Fibroblast of skin of left biceps (primary cell): ENCODE measurements around the gene ADAMTS20.

Experiments
- DNase-seq, 2 experiments: peaks; one replicate each; pipeline ENCODE4 v3.0.0-alpha.2; 2013; ENCODE audit warnings: low read depth in 2 of 2

The ADAMTS20 gene

DNA sequence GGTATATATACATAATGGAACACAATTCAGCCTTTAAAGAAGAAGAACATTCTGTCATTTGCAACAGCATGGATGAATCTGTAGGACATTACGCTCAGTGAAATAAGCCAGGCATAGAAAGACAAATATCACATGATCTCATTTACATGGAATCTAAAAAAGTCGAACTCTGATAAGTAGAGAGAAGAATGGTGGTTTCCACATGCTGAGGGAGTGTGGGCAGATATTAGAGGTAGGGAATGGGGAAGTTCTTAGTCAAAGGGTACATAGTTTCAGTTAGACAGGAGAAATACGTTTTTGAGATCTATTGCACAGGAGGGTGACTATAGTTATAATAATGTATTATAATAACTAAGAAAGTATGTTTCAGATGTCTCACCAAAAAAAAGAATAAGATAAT, 71.4 kb downstream of the ADAMTS20 start:
- DNase-seq, result no peak

DNA sequence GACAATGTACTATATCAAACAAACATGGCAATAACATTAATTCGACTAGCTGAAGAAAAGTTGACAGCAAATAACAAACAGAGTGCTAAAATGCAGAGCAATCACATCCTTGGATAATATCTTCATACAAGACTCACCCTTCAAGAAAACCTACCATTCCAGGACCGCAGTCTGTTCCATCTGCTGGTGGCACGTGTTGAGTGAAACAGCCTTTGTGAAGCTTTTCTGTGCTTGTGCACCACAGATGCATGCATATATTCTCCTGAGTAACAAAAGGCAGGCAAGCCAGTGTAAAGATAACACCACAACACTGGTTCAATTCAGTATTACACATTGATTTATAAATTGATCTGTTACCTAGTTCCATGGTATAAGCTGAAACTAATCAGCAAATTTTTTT, 89.3 kb downstream of the ADAMTS20 start:
- no peak for DNase-seq

- DNase-seq, result no peak
These were observed 89.9 kb downstream of the ADAMTS20 start for GRCh38 chr12:43462080-43462479.

DNA sequence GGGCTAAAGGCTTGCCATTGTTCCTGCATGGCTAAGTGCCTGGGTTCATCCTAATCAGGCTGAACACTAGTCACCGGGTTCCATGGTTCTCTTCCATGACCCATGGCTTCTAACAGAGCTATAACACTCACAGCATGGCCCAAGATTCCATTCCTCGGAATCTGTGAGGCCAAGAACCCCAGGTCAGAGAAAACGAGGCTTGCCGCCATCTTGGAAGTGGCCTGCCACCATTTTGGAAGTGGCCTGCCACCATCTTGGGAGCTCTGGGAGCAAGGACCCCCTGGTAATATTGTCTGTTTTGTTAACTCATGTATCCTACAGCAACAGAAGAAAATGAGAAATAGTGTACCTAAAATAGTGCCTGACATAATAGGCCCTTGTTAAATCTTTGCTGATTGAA, 92.7 kb downstream of the ADAMTS20 start:
- no peak for DNase-seq

DNA sequence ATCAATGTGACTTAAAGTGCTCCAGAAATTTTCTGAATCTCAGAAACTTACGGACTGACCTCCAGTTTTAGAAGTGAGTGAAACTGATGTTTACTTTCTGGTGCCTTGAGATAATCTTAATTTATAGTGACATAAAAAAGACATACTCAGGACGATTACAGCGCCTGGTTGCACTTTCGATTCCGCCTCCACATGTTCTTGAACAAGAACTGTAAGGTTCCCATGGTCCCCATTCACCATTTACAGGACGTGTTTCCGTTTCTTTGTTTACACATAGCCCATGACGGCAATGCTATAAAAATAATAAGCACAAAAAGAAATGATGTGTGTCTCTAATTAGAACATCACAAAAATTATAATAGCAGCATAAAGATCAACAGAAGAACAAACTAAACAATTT, 98.2 kb downstream of the ADAMTS20 start:
- no peak for DNase-seq

- DNase-seq, result peak; percentile 8 to 16
These were observed 107.0 kb downstream of the ADAMTS20 start for GRCh38 chr12:43444940-43445564.

DNA sequence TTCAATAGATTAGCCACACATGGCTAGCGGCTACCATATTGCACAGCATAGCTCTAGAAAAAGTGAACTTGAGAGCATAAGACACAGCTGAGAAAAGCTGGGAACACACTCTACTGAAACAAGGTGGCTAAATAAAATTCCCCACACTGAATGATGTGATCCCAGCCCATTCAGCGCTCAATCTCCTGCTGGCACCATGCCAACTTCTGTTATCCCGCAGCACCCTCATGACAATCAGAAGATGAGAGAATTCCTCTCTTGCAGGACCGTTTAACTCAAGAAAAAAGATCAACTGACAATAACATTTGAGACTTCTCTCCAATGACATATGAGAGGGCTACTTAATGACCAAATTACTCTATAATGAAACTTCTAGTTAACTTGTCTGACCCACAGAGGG, 115.4 kb downstream of the ADAMTS20 start:
- DNase-seq, result no peak

- DNase-seq, result no peak
These were observed 117.4 kb downstream of the ADAMTS20 start for GRCh38 chr12:43434614-43435013.

GRCh38 chr12:43428088-43428600, 123.9 kb downstream of the ADAMTS20 start:
- no peak for DNase-seq

- DNase-seq, result no peak
These were observed 126.6 kb downstream of the ADAMTS20 start for GRCh38 chr12:43425361-43425760.

- DNase-seq, result no peak
These were observed 135.0 kb downstream of the ADAMTS20 start for GRCh38 chr12:43416981-43417380.

GRCh38 chr12:43407816-43408645, 144.0 kb downstream of the ADAMTS20 start:
- peak in 1 of 2 experiments; percentile 9 for DNase-seq

DNA sequence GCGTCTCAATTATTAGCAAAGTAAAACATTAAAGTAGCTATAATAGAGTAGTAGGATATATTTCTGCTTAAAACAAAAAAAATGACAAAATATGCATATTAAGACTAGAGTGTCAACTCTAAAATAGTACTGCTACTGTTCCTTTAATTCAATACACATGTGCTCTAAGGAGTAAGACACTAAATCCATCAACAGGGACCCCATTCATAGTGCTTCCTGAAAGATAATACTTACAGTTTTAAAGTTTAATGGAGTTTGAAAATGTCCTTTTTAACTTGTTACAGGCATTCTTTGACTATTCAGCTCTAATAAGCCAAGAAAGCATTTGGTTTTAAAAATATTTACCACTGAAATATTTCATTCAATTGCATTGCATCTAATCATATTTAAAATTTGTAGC, 145.2 kb downstream of the ADAMTS20 start:
- DNase-seq, result no peak

- DNase-seq, result no peak
These were observed 149.6 kb downstream of the ADAMTS20 start for GRCh38 chr12:43402436-43402835.

- DNase-seq, result no peak
These were observed 150.9 kb downstream of the ADAMTS20 start for GRCh38 chr12:43401096-43401495.

- DNase-seq, result no peak
These were observed 155.3 kb downstream of the ADAMTS20 start for GRCh38 chr12:43396671-43397070.

- no peak for DNase-seq
These were observed 159.9 kb downstream of the ADAMTS20 start for GRCh38 chr12:43392116-43392515.

GRCh38 chr12:43381879-43382278, 170.1 kb downstream of the ADAMTS20 start:
- DNase-seq, result no peak

DNA sequence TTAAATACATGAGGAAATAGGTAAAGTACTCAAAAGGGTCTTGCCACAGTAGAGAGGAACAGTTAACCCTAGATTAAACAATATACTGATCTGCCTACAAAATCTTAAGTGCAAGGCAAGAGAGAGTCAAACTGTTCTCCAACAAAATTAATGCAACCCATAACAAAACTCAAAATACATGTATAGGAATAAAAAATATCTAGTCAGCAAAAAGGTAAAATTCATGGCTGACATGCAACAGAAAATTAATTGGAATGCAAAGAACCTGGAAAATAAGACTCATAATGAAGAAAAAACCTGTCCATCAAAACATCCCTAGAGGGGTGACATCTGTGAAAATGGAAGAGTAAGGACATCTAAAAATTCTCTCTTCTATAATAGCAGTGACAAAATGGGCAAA, 173.6 kb downstream of the ADAMTS20 start:
- DNase-seq, result no peak

GRCh38 chr12:43370263-43370662, 181.7 kb downstream of the ADAMTS20 start:
- peak in 1 of 2 experiments; percentile 24 for DNase-seq

DNA sequence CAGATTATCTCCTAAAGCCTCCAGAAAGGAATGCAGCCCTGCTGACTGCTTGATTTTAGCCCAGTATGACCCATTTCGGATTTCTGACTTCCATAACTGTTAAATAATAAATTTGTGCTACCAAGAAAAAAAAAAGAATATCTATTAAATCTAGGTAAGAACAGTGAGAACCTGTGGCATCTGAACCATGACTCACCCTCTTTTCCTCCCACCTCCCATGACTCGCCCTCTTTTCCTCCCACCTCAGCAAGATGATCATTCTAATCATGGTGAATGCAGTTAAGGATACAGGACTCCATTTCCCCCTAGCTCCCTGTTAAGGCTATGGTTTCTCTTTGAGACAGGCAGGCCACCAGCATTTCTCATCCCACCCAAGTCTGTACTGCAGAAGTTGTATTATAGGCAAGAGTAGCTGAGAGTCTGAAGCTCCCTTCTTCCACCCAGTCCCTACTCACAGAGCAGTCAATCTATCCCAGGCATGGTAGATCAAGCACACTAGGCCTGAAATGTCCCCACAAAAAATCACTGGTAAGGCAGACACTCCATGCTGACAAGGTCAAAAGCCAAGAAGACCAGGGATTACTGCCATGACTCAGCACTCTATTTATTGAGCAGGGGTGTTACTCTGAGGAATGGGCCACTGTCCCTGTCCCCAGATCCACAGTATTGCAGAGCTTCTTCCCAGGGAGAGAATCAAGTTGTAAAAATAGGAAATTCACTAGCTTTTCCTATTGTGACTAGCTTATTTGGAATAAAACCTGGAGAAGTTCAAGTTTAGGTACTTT, 188.9 kb downstream of the ADAMTS20 start:
- DNase-seq, result no peak

GRCh38 chr12:43361031-43361710, 190.8 kb downstream of the ADAMTS20 start:
- no peak for DNase-seq
